Stimulated activated CD8-positive, alpha-beta memory T cell treated with anti-CD3 and anti-CD28 coated beads, Interleukin-7, amount 100 ng/mL, for 48 hours (primary cell): ENCODE data around the gene ZC3H8.

Experiments used
- DNase-seq, 2 donors: peaks; one replicate each; pipeline ENCODE4 v3.0.0-alpha.2; 2020; ENCODE audit warnings: low read depth in 1 of 2; ENCODE audit errors: extremely low read depth in 1 of 2

ZC3H8 gene

DNA sequence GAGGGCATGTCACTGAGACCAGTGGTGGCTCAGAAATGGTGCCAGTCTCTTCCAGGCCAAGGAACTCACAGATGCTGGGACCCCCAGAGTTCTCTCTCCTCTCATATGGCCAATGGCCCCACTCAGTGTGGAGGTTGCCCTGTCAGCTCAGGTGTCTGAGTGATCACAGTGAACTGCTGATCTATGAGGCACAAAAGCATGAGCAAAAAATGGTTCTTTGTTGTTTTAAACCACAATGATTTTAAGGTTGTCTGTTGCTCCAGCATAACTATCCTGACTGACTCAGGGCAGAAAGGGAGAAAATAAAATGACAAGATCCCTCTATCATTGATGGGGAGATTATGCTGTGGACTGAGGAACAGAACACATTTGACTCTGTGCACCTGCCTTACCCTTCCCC, 58.9 kb downstream of the ZC3H8 start:
- DNase-seq = no peak

DNA sequence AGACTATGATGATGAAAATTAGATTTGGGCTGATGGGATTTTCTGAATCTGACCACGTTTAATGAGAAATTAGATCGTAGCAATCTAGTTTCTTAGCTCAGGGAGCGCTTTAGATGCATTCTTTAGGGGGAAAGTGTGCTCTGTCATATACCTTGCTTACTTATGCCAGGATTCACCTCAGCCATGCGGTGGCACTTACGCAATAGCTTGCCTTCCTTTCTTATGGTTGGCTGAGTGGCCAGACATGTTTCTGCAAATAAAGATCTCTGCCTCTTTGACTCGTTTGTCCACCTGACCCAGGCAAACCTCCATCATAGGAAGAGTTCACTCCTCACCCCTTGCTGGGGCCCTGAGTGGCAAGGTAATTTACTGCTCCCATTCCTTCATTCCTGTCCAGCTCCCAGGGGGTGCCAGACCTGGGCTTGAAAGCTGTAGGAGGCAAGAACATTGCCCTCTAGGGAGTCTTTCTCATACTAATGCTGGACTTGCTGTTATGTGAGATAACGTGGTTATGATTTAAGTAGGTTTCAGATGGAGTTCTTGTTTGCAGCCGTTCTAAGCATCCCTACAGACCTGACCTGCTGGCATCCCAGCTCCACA, 59.6 kb downstream of the ZC3H8 start:
- DNase-seq = no peak

DNA sequence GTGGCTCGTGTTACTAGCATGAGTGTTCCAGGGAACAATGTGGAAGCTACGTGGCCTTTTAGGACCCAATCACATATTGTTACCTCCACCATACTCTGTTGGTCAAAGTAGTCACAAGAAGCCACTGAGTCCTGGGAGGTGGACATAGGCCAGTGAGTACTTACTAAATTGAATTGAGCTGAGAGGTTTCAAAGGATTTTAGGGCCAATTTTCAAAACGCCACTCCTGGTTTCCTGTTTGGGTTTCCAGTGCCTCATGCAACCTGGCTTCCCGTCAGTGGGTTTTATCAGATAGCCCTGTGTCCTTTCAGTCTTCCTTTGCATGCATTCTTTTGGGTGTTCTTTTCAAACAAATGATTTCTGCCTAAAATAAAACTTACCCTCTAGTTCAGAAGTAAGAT, 60.4 kb downstream of the ZC3H8 start:
- no peak for DNase-seq

DNA sequence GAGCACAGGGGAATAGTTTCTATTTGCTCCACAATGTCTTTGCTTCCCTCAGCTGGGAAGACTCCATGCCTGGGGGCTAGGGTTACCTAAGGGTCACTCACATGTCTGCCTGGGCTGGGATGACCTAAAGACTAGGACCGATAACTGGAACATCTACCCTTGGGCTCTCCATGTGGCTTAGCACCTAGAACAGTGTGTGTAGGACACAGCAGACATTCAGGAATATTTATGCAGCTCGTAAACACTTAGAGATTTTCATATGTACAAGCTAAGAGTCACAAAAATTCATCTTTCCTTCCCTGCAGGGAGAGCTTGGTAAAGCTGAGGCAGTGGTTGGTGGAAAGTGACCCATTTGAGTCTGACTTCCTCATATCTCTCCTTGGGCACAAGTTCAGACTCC, 60.8 kb downstream of the ZC3H8 start:
- DNase-seq = no peak

DNA sequence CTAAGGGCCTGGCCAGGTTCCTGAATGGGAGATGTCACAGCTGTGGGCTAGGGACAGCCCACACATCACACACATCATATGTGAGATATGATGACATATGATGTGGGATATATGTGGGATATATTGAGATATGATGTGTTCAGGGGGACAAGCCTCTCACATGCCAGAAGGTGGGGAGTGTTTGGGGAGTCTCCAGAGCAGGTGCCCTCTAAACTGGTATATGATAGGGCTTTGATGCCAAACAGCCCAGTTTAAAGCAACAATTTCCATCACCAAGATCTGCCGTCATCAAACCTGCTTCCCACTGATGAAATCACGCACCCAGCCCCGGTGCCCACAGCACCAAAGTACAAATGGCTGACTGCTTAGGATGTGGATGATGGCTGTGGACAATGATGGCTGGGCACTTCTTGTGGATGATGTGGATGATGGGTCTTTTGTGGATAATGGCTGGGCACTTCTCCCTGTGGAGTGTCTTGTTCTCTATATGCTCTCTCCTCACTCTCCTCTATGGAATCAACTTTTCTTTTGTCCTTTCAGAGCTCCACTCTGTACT, 65.8 kb downstream of the ZC3H8 start:
- no peak for DNase-seq

DNA sequence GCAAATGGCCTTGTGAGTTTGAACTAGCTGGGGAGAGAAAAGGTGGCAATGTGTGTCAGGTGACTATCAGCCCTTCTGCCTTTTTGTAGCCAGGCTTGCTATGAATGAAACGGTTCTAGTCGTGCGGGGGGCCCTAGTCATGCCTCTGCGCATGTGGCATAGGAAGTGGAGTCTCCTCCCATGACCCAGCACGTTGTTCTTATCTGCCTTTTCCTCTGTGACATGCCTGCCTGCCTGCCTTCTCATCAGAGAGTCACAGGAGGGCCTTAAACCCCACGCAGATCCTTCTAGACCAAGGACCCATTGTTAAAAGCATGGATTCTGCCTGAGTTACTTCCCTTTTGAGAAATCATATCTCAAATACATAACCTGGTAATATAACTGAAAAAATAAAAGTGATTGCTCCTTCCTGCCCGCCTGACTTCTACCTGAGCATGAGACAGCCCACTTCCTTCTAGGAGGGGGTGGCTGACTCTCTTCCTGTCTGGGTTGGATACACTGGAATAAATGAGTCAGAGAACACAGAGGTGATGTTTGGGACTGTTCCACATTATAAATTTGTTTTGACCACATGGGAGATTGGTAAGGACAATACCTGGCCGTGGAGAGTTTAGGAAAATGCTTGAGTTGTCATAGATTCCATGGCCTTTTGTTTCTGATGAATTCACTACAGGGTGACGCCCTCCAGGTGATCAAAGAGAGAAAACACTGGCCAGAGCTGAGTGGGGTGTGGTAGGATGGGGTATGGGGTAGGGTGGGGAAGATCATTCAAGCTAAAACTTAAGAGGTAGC, 66.8 kb downstream of the ZC3H8 start:
- peak in 1 of 2 donors; percentile 73 for DNase-seq

DNA sequence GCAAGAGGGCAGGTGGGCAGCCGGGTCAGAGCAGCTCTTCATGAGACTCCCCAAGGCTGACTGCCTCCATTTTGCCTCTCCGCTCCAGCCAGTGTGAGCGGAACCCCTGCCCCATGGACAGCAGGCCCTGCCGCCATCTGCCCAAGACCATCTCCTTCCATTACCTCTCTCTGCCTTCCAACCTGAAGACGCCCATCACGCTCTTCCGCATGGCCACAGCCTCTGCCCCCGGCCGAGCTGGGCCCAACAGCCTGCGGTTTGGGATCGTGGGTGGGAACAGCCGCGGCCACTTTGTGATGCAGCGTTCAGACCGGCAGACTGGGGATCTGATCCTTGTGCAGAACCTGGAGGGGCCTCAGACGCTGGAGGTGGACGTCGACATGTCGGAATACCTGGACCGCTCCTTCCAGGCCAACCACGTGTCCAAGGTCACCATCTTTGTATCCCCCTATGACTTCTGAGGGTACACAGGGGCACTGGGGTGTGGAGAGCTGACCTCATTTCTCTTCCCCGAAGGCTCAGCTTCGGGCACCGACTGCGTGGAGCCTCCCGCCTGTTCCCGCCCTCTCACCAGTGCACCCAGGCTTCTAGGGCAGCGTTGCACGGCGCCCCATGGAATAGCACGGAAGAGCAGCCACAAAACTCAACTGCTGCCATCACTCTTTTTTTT, 67.7 kb downstream of the ZC3H8 start:
- no peak for DNase-seq

DNA sequence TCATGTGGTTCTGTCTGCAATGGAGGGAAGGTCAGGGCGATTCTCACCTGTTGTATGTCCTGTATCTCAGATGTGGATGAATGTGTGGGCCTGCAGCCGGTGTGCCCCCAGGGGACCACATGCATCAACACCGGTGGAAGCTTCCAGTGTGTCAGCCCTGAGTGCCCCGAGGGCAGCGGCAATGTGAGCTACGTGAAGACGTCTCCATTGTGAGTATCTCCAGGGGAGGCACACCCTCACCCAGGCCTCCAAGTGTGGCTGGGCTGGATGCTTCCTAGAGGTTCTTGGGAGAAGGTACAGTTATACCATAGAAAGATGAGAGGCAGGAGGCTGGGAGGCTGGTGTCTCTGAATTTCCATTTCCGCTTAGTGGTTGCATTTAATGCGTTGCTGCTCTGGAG, 69.7 kb downstream of the ZC3H8 start:
- DNase-seq = no peak

DNA sequence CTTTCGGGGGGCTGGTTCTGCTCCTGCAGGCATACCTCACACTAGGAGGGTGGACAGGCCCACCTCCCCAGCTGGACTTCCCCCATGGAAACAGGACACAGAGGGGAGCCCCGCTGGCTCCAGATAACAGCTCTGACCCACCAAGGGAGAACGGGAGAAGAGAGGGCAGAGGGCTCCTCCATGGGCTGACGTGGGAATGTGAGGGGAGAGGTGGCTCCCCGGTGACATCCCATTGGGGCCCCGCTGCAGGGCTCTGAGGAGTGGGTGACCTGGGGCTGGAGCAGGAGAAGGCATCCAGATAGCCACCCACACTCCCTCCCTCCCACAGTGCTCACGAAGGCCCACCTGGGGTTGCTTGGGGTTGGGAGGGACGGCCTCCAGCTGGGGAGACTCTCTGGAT, 70.7 kb downstream of the ZC3H8 start:
- DNase-seq = no peak

DNA sequence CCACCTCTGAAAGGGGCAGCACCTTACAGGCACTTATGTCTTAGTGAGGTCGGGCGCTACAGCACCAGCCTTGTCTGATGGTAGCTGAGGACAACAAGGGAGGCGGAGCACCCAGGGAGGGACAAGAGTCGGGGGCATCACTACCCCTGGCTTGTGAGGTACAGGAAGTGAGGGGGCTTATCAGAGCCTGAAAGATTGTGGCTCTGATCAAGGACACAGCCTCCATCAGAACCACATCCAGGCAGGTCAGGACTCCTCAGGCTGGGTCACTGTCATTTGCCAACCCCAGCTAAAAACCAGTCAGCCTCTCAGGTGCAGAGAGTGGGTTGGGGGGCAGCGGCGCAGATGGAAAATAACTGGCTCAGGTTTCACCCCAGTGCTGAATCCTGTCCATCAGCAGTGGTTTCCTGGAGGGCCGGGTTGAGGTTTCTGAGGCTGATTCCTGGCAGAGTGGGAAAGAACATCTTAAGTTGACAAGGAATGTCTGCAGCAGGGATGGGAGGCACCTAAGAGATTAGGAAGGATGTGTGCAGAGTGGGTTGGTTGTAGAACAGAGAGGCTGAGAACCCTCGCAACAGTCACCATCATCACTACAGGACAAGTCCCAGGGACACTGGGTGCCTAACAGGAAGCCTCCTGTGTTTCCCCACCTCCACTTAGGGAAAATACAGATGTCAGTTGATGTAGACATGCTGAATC, 71.4 kb downstream of the ZC3H8 start:
- no peak for DNase-seq

DNA sequence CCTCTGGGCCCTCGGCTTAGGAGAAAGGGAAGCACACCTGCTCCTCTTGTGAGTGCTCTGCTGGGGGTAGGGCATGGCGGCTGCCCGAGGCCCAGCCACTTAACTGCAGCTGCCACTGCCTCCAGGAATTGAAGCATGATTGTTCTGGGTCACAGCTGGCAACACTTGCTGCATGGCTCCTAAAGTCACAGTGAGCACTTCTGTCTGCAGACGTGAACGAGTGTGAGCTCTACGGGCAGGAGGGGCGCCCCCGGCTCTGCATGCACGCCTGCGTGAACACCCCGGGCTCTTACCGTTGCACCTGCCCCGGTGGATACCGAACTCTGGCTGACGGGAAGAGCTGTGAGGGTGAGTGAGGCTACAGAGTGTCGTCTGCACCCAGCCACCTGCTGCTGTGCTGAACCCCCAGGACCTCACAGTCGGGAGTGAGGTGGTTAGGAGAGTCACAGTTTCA, 72.2 kb downstream of the ZC3H8 start:
- no peak for DNase-seq

DNA sequence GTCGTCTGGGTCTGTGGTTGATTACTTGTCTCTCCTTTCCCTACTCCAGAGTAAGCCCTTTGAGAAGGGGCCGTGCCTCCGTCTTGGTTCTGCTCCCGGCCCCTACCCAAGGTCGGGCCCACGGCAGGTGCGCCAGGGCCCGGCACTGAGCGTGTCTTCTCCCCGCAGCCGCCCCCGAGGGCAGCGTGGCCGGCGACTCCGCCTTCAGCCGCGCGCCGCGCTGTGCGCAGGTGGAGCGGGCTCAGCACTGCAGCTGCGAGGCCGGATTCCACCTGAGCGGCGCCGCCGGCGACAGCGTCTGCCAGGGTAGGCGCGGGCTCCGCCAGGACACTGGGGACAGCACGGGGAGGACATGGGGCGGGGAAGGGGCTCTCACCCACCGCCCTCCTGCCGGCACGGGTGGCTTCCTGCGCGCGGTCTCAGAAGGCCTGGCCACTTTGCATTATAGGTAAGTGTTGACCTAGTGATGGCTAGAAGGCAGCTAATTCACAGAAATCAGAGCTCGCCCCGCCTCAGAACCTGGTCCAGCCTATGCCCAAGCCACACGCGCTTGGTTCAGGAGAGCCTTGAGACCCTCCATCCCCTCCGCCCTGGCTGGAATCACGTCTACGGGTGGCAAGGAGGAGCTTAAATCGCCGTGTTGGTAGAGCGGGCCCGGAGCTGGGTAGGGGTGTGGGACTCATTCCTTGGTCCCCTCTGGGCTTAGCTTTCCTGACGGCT, 73.1 kb downstream of the ZC3H8 start:
- DNase-seq = no peak

DNA sequence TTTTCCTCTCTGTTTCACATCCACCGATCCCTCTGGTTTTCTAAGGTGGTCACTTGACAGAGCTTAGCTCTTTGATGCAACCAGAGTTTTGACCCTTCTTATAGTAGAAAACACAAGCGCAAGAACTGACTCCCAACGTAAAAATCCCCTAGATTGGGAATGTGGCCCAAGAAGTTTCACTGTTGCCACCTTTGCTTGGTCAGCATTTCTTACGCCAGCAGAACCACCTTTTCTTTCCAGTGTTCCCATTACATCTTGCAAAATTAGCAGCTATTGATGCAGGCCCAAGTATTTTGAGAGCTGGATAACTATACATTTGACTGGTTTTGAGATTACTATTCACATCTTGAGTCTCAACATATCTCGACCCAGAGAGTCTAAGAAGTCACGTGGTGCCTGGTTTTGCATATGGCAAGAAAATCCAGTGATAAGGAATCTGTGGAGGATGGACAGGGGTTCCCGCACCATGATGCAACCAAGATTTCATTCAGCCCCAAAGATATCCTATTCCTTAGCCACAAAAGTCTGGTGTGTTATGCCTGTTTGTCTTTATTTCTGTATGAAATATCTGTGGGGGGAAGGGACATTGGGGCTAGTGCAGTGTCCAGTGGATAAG, 78.8 kb downstream of the ZC3H8 start:
- no peak for DNase-seq

DNA sequence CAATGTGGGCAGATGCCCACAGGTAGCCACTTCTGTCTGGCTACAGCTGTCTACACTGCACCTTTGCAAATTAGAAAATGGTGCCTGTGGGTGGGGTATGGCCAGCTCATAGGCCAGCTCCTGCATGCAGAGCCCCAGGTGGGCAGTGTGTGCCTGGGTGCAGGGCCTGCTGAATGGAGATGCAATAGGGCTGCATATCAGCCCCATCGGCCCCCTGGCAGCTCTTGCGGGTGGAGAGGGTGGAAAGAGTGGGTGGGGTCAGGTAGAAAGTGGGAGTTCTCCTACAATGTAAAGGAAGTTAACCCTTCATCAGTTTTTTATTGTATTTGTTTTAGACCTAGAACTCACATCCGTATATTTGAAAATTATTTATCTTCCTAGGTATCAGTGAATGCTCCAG, 79.5 kb downstream of the ZC3H8 start:
- DNase-seq = no peak

DNA sequence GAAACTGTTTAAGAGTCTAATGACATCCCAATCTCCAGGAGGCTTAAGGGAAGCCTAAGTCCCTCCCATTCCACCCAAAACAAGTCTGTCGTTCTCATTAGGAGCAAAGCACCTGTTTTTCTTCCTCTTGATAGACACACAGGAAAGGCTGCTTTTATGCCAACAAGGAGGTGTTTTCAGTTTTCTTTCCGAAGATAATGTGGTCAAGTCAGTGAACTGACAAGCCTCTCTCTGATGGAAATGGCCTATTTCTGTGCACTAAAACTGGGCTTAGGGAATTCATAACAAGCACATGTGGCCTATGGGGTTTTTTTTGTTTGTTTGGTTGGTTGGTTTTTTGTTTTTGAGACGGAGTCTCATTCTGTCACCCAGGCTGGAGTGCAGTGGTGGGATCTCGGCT, 80.5 kb downstream of the ZC3H8 start:
- no peak for DNase-seq

DNA sequence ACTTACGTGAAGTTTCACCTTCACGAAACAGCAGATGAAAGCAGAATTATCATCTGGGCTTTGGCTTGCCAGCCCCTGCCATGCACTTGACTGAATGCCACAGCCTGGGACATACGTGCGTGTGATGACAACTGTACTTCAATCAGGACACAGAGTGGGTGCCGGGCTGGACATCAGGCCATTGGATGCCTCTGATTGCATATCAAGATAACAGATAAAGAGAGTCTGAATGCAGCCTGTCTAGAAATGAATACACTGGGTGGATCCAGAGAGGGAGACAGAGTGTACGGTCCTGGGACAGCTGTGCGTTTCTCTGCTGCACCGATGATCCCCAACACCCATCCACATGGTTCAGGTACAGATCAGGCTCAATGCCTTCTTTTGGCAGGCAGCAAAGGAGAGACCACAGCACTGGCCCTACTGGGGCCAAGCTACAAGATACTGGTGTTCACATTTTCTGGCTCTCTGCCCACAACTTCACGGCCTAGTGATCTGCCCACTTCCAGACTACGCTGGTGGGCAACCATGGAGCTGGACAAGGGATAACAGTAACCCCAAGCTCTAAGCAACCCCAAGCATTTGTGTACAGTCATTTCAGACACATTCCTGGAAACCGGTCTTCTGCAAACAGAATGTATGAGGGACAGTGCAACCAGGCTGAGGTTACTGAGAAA, 81.1 kb downstream of the ZC3H8 start:
- DNase-seq = no peak

DNA sequence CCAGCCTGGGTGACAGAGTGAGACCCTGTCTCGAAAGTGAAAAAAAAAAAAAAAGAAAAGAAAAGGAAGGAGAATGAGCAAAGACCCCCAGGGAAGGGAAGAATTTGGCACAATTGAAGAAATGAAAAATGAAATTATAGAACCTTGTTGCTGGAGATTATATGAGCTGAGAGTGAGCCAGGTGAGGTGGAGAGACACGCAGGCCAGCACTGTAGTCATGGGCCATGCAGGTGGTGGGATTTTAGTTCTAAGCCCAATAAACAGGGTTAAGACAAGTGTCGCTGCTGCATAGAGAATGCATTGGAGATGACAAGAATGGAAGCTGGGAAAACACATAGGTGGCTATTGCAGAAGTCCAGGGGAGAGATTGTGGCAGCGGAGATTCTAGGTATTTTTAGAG, 84.3 kb downstream of the ZC3H8 start:
- DNase-seq = no peak

DNA sequence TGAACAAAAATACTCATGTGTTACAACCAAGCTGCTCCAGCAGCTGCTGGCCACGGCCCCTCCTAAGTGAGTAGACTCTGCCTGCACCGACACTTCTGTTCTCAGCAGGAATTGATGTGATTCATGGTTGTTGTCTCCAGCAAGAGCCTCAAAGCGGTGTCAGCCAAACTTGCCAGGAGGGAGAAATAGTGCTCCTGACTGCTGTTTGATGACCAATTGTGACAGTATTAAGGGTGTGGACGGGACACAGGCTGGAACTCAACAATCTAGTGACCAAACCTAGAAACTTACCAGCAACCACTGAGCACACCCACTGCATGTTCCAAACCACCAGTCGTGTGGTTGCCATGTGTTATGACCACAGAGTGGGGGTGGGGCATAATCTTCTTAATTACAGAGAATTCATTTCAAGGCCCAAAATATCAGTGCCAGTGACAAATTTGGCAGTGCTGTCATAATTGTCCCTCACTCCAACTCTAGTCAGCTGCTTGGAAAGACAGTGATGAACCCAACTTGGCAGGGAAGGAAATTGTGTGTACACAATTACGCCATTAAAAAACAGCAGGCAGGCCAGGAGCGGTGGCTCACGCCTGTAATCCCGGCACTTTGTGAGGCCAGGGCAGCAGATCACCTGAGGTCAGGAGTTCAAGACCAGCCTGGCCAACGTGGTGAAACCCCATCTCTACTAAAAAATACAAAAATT, 86.3 kb downstream of the ZC3H8 start:
- DNase-seq = no peak
